RWPE2 (cell line): ENCODE results near the gene NRM.

Experiments used
- ATAC-seq: fragments of 200-7000 bp; cut with Tn5 transposase; 3 replicates; pipeline ENCODE4 v1.9.1; 2021; ENCODE audit warnings: low read depth
- DNase-seq: peaks from one replicate; pipeline ENCODE4 v3.0.0-alpha.2; 2020; ENCODE audit warnings: low spot score
- H3K27ac ChIP-seq: fragments of 450-650 bp; 2 replicates; pipeline ENCODE4 v1.5.1; 2017; ENCODE audit warnings: mild to moderate bottlenecking; ENCODE audit not compliant: poor library complexity, severe bottlenecking
- H3K27me3 ChIP-seq: fragments of 250-450 bp; sonication (Bioruptor Pico); 2 replicates; pipeline ENCODE4 v1.5.1; 2021; ENCODE audit warnings: mild to moderate bottlenecking, moderate library complexity; ENCODE audit not compliant: insufficient read depth, poor library complexity, severe bottlenecking
- H3K36me3 ChIP-seq: fragments of 250-450 bp; sonication (Bioruptor Pico); 2 replicates; pipeline ENCODE4 v1.5.1; 2020; ENCODE audit warnings: low read depth, mild to moderate bottlenecking, moderate library complexity
- H3K4me1 ChIP-seq: fragments of 250-450 bp; sonication (Bioruptor Pico); 2 replicates; pipeline ENCODE4 v1.5.1; 2021; ENCODE audit warnings: mild to moderate bottlenecking, moderate library complexity; ENCODE audit not compliant: insufficient read depth, poor library complexity, severe bottlenecking
- H3K4me3 ChIP-seq: fragments of 250-450 bp; sonication (Bioruptor Pico); 2 replicates; pipeline ENCODE4 v1.5.1; 2021; ENCODE audit warnings: mild to moderate bottlenecking, moderate library complexity; ENCODE audit not compliant: severe bottlenecking
- H3K9me3 ChIP-seq: fragments of 250-450 bp; sonication (Bioruptor Pico); 2 replicates; pipeline ENCODE4 v1.5.1; 2021; ENCODE audit warnings: mild to moderate bottlenecking, moderate library complexity; ENCODE audit not compliant: severe bottlenecking
- TF ChIP-seq, protein P1 (sequence below): fragments of 450-650 bp; IDR thresholded peaks from one replicate; pipeline ENCODE4 v1.5.1; 2017; ENCODE audit warnings: mild to moderate bottlenecking, moderate library complexity; ENCODE audit not compliant: poor library complexity, severe bottlenecking

Gene NRM

DNA sequence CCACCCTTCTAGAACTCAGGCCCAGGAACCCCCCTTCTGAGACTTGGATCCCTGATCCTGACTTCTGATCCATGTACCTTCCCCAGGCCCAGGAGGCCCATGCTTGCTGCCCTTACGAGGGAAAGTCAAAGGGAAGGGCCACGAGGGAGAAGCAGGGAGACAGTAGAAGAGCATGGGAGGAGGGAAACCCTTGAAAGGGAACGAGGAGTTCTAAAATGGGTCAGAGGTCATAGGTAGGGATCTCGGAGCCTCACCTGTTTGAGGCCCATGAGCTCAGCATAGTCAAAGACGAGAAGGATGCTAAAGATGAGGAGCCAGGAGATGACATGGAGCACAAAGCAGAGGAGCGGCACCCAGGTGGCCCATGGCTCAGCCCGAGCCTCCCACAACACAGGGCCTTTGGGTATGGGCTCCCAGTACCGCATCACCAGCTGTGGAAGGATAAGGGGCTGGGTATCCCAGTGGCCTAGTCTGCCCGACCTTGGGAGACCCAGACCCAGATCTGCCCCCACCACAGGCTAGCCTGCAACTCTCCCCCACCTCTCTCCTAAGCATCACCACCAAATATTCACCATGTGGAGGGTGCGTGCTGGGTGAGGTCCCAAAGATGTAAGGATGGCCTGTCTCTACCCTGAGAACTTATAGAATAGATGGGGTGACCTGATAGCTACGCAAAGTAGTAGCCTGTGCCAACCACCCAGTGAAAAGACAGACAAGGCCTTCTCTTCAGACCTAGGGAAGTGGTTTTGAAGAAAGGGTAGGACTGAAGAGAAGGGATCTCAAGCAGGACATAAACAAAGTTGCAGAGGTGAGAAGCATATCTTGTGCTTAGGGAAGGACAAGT, 1.5 kb downstream of the NRM start:
- Histone ChIP-seq H3K9me3 (no peaks in the 10 kb centered on the region), H3K4me3 (no peak overlapping the region), H3K4me1 (peaks cover 7% of the 10 kb centered on the region), H3K27ac (peak overlapping the region; percentile 95), H3K27me3 (no peaks in the 10 kb centered on the region), H3K36me3 (peaks cover 13% of the 10 kb centered on the region)
- TF ChIP-seq, protein P1, sequence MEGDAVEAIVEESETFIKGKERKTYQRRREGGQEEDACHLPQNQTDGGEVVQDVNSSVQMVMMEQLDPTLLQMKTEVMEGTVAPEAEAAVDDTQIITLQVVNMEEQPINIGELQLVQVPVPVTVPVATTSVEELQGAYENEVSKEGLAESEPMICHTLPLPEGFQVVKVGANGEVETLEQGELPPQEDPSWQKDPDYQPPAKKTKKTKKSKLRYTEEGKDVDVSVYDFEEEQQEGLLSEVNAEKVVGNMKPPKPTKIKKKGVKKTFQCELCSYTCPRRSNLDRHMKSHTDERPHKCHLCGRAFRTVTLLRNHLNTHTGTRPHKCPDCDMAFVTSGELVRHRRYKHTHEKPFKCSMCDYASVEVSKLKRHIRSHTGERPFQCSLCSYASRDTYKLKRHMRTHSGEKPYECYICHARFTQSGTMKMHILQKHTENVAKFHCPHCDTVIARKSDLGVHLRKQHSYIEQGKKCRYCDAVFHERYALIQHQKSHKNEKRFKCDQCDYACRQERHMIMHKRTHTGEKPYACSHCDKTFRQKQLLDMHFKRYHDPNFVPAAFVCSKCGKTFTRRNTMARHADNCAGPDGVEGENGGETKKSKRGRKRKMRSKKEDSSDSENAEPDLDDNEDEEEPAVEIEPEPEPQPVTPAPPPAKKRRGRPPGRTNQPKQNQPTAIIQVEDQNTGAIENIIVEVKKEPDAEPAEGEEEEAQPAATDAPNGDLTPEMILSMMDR = no peak
- no peak for DNase-seq
- ATAC-seq = no peak

DNA sequence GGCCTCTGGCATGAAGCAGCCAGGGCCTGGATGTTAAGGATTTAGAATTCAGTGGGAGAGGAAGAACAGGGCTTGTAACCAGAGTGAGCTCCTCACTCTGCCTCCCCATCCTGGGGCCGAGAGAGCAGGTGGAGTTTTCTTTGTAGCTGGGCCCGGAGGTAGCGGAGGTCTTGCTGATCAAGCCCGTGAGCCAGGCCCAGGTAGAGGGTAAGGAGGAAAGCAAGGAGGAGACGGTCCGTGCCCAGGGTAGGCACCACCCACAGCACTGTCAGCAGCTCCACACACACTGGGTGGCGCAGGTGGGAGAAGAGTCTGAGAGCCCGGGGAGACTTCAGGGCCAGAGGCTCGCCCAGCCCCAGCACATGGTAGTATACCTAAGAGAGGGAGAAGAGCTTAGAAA, 2.2 kb downstream of the NRM start:
- H3K36me3 ChIP-seq = peaks cover 17% of the 10 kb centered on the region
- DNase-seq (no peak), ATAC-seq (no peak)
- TF ChIP-seq, protein P1 = no peak
- no peaks in the 10 kb centered on the region for H3K9me3 ChIP-seq
- peak overlapping the region; percentile 95 for H3K27ac ChIP-seq
- peaks cover 7% of the 10 kb centered on the region for H3K4me1 ChIP-seq
- H3K4me3 ChIP-seq = no peak overlapping the region
- no peaks in the 10 kb centered on the region for H3K27me3 ChIP-seq

DNA sequence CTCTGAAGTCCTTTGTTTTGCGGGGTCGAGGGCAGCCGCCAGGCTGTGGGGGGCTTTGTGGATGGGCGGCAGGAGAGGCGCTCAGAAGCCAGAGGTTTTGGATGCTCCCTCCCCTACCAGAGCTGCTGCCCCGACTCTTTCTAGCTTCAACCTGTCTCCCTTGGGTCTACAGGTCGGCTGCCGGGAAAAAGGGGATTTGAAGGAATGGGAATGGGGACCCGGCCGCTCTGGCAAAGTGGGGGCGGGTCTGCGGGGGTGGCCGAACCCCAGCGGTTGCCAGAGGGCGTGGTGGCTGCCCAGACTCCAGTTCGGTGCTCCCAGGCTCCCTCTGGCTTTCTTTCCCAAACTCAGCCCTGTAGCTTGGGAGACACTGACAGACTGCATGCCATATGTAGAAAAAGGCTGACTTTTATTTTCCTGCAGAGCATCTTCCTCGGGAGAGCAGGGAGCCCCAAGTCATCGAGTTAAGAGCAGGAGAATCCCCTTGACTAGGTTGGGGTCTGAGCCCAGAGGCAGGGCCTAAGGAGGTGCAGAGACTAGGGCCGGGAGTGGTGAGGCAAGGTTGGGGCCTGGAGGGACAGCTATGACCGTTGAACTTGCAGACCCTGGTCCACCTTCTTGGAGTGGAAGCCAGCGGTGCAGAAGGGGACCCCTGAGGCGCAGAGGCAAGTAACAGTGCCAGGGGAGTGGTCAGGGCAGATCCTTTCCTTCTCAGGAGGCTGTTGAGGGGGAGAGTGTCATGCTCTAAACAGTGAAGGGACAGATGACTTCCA, 2.9 kb downstream of the NRM start:
- peak overlapping the region; percentile 95 for H3K27ac ChIP-seq
- H3K27me3 ChIP-seq = no peaks in the 10 kb centered on the region
- peaks cover 7% of the 10 kb centered on the region for H3K4me1 ChIP-seq
- H3K9me3 ChIP-seq = no peaks in the 10 kb centered on the region
- H3K4me3 ChIP-seq = peak overlapping the region; percentile 86
- DNase-seq (no peak), ATAC-seq (no peak)
- peaks cover 24% of the 10 kb centered on the region for H3K36me3 ChIP-seq
- TF ChIP-seq, protein P1 = peak; percentile 22

DNA sequence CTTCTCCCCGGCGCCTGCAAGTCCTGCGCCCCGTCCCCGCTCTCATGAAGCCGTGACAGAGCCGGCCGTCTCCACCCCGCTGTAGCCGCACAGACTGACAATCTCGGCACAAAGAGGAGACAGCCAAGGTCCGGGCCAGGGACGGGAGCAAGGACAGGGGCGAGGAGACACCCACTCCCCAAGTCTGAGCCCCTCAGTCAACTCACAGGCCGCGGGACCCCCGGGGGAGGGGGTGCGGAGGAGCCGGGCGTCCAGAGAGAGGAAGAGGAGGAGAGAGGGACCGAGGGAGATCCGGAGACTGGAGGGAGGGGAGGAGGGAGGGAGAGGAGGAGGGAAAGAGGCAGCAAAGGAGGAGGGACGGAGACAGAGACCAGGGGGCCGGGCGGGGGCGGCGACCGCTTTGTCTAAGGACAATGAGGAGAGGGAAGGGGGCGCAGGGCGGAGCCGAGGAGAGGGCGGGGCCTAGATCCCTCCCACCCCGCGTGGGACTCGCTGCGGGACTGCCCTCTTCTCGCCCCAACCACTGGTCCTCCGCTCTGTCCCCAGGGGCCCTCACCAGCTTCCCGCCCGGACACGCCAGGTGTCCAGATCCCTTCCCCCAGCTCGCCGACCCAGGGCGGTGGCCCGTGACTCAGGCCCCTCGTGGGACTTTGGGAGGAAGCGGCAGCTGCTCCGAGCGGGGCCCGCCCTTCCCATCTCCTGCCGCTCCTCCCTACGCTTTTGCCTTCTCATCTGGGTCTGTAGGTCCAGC, 3.7 kb downstream of the NRM start:
- H3K4me1 ChIP-seq = peaks cover 9% of the 10 kb centered on the region
- peak; percentile 99 for DNase-seq
- TF ChIP-seq, protein P1 = no peak
- peak; percentile 63 for ATAC-seq
- peak overlapping the region; percentile 86 for H3K4me3 ChIP-seq
- peaks cover 28% of the 10 kb centered on the region for H3K36me3 ChIP-seq
- no peaks in the 10 kb centered on the region for H3K27me3 ChIP-seq
- H3K9me3 ChIP-seq = no peaks in the 10 kb centered on the region
- peak overlapping the region; percentile 95 for H3K27ac ChIP-seq
